Activated naive CD4-positive, alpha-beta T cell treated with anti-CD3 and anti-CD28 coated beads, Interleukin-2, amount 10 ng/mL, durations not matched to agents 7 days and 5 days (primary cell): ENCODE measurements around the gene PUSL1.

Source experiments
- CTCF ChIA-PET: fragments of 350-600 bp; sonication (Branson Sonifier 250); formaldehyde crosslinking; loops from one replicate; lab custom pipeline; 2021; ENCODE audit warnings: antibody characterized with exemption; lab: Charles Lee
- DNase-seq: peaks from one replicate; pipeline ENCODE4 v3.0.0-alpha.2; 2020
- H3K27ac Mint-ChIP-seq: one replicate; pipeline ENCODE4 v1.8.0; 2021; ENCODE audit warnings: mild to moderate bottlenecking, moderate library complexity, mixed read lengths
- H3K27me3 Mint-ChIP-seq: one replicate; pipeline ENCODE4 v1.8.0; 2021; ENCODE audit warnings: mild to moderate bottlenecking, mixed read lengths
- H3K36me3 Mint-ChIP-seq: one replicate; pipeline ENCODE4 v1.8.0; 2021; ENCODE audit warnings: mixed read lengths
- H3K4me1 Mint-ChIP-seq: one replicate; pipeline ENCODE4 v1.8.0; 2021; ENCODE audit warnings: mixed read lengths
- H3K4me3 Mint-ChIP-seq: one replicate; pipeline ENCODE4 v1.8.0; 2021; ENCODE audit warnings: mild to moderate bottlenecking, moderate library complexity, mixed read lengths
- H3K9me3 Mint-ChIP-seq: one replicate; pipeline ENCODE4 v1.8.0; 2021; ENCODE audit warnings: mixed read lengths

Gene PUSL1

GRCh38 chr1:1344655-1345361, 36.4 kb downstream of the PUSL1 start:
- CTCF ChIA-PET: no interaction called here
- H3K36me3 Mint-ChIP-seq: peaks cover 18% of the 10 kb centered on the region

GRCh38 chr1:1345384-1345783, 37.0 kb downstream of the PUSL1 start:
- no peak for DNase-seq
- CTCF ChIA-PET: interaction anchor here (1.0 kb wide), 1 partner anchor 27 kb away, joined by 4 read pairs; no protein-coding TSS in a partner anchor
- no peak overlapping the region for H3K27ac Mint-ChIP-seq
- H3K27me3 Mint-ChIP-seq: no peaks in the 10 kb centered on the region
- H3K9me3 Mint-ChIP-seq: peaks cover 9% of the 10 kb centered on the region
- no peak overlapping the region for H3K4me3 Mint-ChIP-seq
- peaks cover 15% of the 10 kb centered on the region for H3K36me3 Mint-ChIP-seq
- H3K4me1 Mint-ChIP-seq: peaks cover 15% of the 10 kb centered on the region

More at GRCh38 chr1:1344655-1345361, 36.4 kb downstream of the PUSL1 start:
- Mint-ChIP-seq H3K9me3 (peaks cover 9% of the 10 kb centered on the region), H3K27me3 (no peaks in the 10 kb centered on the region), H3K27ac (no peak overlapping the region), H3K4me1 (peaks cover 15% of the 10 kb centered on the region), H3K4me3 (no peak overlapping the region)
- no peak for DNase-seq

- no peak overlapping the region for H3K4me3 Mint-ChIP-seq
- no peaks in the 10 kb centered on the region for H3K27me3 Mint-ChIP-seq
- H3K9me3 Mint-ChIP-seq: peaks cover 4% of the 10 kb centered on the region
- H3K4me1 Mint-ChIP-seq: peaks cover 15% of the 10 kb centered on the region
- CTCF ChIA-PET: interaction anchor here (1.0 kb wide), 3 partner anchors 26 to 223 kb away, joined by 3 to 4 read pairs (median 3); no protein-coding TSS in a partner anchor
- no peak for DNase-seq
- H3K27ac Mint-ChIP-seq: no peak overlapping the region
- peaks cover 10% of the 10 kb centered on the region for H3K36me3 Mint-ChIP-seq
These were observed 37.6 kb downstream of the PUSL1 start for GRCh38 chr1:1345860-1346500.

GRCh38 chr1:1346501-1346890, 38.1 kb downstream of the PUSL1 start:
- Mint-ChIP-seq H3K27ac (no peak overlapping the region), H3K27me3 (peaks cover 2% of the 10 kb centered on the region), H3K4me3 (peak overlapping the region; percentile 48), H3K9me3 (no peaks in the 10 kb centered on the region), H3K36me3 (peaks cover 5% of the 10 kb centered on the region), H3K4me1 (peaks cover 15% of the 10 kb centered on the region)
- CTCF ChIA-PET: interaction anchor here (1.0 to 1.5 kb wide), 4 partner anchors 26 to 224 kb away, joined by 3 to 5 read pairs (median 4); no protein-coding TSS in a partner anchor
- no peak for DNase-seq

- H3K9me3 Mint-ChIP-seq: no peaks in the 10 kb centered on the region
- DNase-seq: no peak
- peaks cover 9% of the 10 kb centered on the region for H3K27me3 Mint-ChIP-seq
- peak overlapping the region; percentile 48 for H3K4me3 Mint-ChIP-seq
- H3K36me3 Mint-ChIP-seq: peaks cover 4% of the 10 kb centered on the region
- H3K4me1 Mint-ChIP-seq: peaks cover 15% of the 10 kb centered on the region
- CTCF ChIA-PET: interaction anchor here (1.0 to 1.5 kb wide), 2 partner anchors 25 to 225 kb away, joined by 3 to 5 read pairs; no protein-coding TSS in a partner anchor
- peak overlapping the region; percentile 65 for H3K27ac Mint-ChIP-seq
These were observed 38.7 kb downstream of the PUSL1 start for GRCh38 chr1:1347026-1347595.

GRCh38 chr1:1347663-1348419, 39.4 kb downstream of the PUSL1 start:
- Mint-ChIP-seq H3K4me1 (peaks cover 22% of the 10 kb centered on the region), H3K27ac (peak overlapping the region; percentile 65), H3K36me3 (peaks cover 1% of the 10 kb centered on the region), H3K9me3 (no peaks in the 10 kb centered on the region), H3K4me3 (peak overlapping the region; percentile 75), H3K27me3 (peaks cover 16% of the 10 kb centered on the region)
- CTCF ChIA-PET: interaction anchor here (0.7 to 1.7 kb wide), 3 partner anchors 20 to 25 kb away, joined by 3 to 5 read pairs (median 5); no protein-coding TSS in a partner anchor
- no peak for DNase-seq

- Mint-ChIP-seq H3K36me3 (no peaks in the 10 kb centered on the region), H3K9me3 (no peaks in the 10 kb centered on the region), H3K4me3 (peak overlapping the region; percentile 75), H3K27me3 (peaks cover 24% of the 10 kb centered on the region), H3K27ac (peak overlapping the region; percentile 28), H3K4me1 (peaks cover 26% of the 10 kb centered on the region)
- peak; percentile 41 for DNase-seq
- CTCF ChIA-PET: interaction anchor here (0.7 to 1.7 kb wide), 3 partner anchors 21 to 24 kb away, joined by 3 to 5 read pairs (median 5); no protein-coding TSS in a partner anchor
These were observed 40.2 kb downstream of the PUSL1 start for GRCh38 chr1:1348420-1349255.

- no peaks in the 10 kb centered on the region for H3K9me3 Mint-ChIP-seq
- no peaks in the 10 kb centered on the region for H3K36me3 Mint-ChIP-seq
- peak; percentile 78 for DNase-seq
- H3K4me1 Mint-ChIP-seq: peaks cover 32% of the 10 kb centered on the region
- peak within 1 kb of the TSS; percentile 75 for H3K4me3 Mint-ChIP-seq
- H3K27ac Mint-ChIP-seq: peak within 1 kb of the TSS; percentile 28
- CTCF ChIA-PET: interaction anchor here (1.7 kb wide), 1 partner anchor 22 kb away, joined by 5 read pairs; no protein-coding TSS in a partner anchor
- peaks cover 32% of the 10 kb centered on the region for H3K27me3 Mint-ChIP-seq
These were observed 41.0 kb downstream of the PUSL1 start, which contains the start of gene DVL1 for GRCh38 chr1:1349256-1350012. TSS of gene DVL1 (minus strand) at chr1:1349418. CDS start at chr1:1349065, 353 bp downstream.

GRCh38 chr1:1351511-1352427, 43.4 kb downstream of the PUSL1 start:
- Mint-ChIP-seq H3K27me3 (peaks cover 51% of the 10 kb centered on the region), H3K27ac (peak overlapping the region; percentile 46), H3K4me1 (peaks cover 31% of the 10 kb centered on the region), H3K9me3 (no peaks in the 10 kb centered on the region), H3K36me3 (no peaks in the 10 kb centered on the region), H3K4me3 (peak overlapping the region; percentile 63)
- no peak for DNase-seq
- CTCF ChIA-PET: interaction anchor here (0.9 to 1.5 kb wide), 2 partner anchors 19 to 46 kb away, joined by 3 to 21 read pairs; no protein-coding TSS in a partner anchor

GRCh38 chr1:1352786-1353388, 44.5 kb downstream of the PUSL1 start:
- Mint-ChIP-seq H3K4me3 (peak overlapping the region; percentile 7), H3K4me1 (peaks cover 22% of the 10 kb centered on the region), H3K9me3 (no peaks in the 10 kb centered on the region), H3K27ac (peak overlapping the region; percentile 21), H3K27me3 (peaks cover 62% of the 10 kb centered on the region), H3K36me3 (no peaks in the 10 kb centered on the region)
- CTCF ChIA-PET: interaction anchor here (1.5 kb wide), 1 partner anchor 18 kb away, joined by 21 read pairs; no protein-coding TSS in a partner anchor
- no peak for DNase-seq
